B cell (primary cell): ENCODE data around the gene TTYH1. TPM values are rescaled to one million over a fixed set of nuclear protein-coding genes. Genes with fewer than 3 reads are reported as not detected.

Experiments
- ATAC-seq: fragments of 200-7000 bp; cut with Tn5 transposase; one replicate; pipeline ENCODE4 v1.10.0; 2021; ENCODE audit warnings: low read depth, mild to moderate bottlenecking, moderate number of reproducible peaks, moderate library complexity
- CTCF ChIA-PET: fragments of 350-600 bp; sonication (Branson Sonifier 250); formaldehyde crosslinking; loops from one replicate; lab custom pipeline; 2021; ENCODE audit warnings: antibody characterized with exemption, inconsistent platforms; lab: Charles Lee
- POLR2A ChIA-PET: fragments of 350-600 bp; sonication (Branson Sonifier 250); formaldehyde crosslinking; loops from one replicate; lab custom pipeline; 2021; ENCODE audit warnings: antibody characterized with exemption; lab: Charles Lee
- DNase-seq: peaks from one replicate; pipeline ENCODE4 v3.0.0; 2013
- H2AFZ ChIP-seq: 2 replicates; pipeline ENCODE4 v1.6.1; 2012; ENCODE audit warnings: mild to moderate bottlenecking, low read depth, low read length; ENCODE audit not compliant: insufficient read depth, poor library complexity, severe bottlenecking
- H3K27ac ChIP-seq, 2 donors: 1 replicate in 1 of 2; 2 replicates in 1 of 2; pipeline ENCODE4 v1.5.1; 2012 to 2013; ENCODE audit warnings: low read length in 2 of 2, mild to moderate bottlenecking in 2 of 2, moderate library complexity in 1 of 2
- H3K27me3 ChIP-seq, 4 experiments: fragments of 200-600 bp in 1 of 4; sonication (generic) in 1 of 4; replicated peaks in 1 of 4; 1 replicate in 2 of 4; 2 replicates in 2 of 4; pipeline versions ENCODE4 v1.6.1 to v1.7.0; 2013 to 2016; ENCODE audit warnings: low read length in 3 of 4, mild to moderate bottlenecking in 2 of 4, mixed read lengths in 1 of 4, moderate library complexity in 1 of 4; ENCODE audit not compliant: insufficient read depth in 4 of 4, control insufficient read depth in 3 of 4; ENCODE audit errors: control extremely low read depth in 1 of 4
- H3K36me3 ChIP-seq, 2 experiments: replicated peaks in 1 of 2; 1 replicate in 1 of 2; 2 replicates in 1 of 2; pipeline versions ENCODE4 v1.6.1 to v1.7.1; 2013; ENCODE audit warnings: low read length in 1 of 2; ENCODE audit not compliant: insufficient read depth in 2 of 2, control insufficient read depth in 1 of 2; ENCODE audit errors: control extremely low read depth in 1 of 2, extremely low read depth in 1 of 2
- H3K4me1 ChIP-seq, 2 donors: fragments of 200-600 bp in 1 of 2; sonication (generic) in 1 of 2; 1 replicate in 1 of 2; 2 replicates in 1 of 2; pipeline versions ENCODE4 v1.5.1 to v1.6.1; 2013 to 2017; ENCODE audit warnings: low read length in 2 of 2; ENCODE audit not compliant: control insufficient read depth in 2 of 2, insufficient read depth in 2 of 2
- H3K4me2 ChIP-seq: replicated peaks from 2 replicates; pipeline ENCODE3; 2012; ENCODE audit warnings: mild to moderate bottlenecking, low read depth, low read length; ENCODE audit not compliant: poor library complexity, severe bottlenecking
- H3K4me3 ChIP-seq, 5 experiments: fragments of 200-600 bp in 1 of 5; sonication (generic) in 1 of 5; 1 replicate in 3 of 5; 2 replicates in 2 of 5; pipeline versions ENCODE4 v1.5.1 to v1.7.0; 2011 to 2016; ENCODE audit warnings: low read length in 4 of 5, mild to moderate bottlenecking in 4 of 5, low read depth in 2 of 5, control low read depth in 1 of 5, moderate library complexity in 1 of 5; ENCODE audit not compliant: insufficient read depth in 1 of 5; ENCODE audit errors: control extremely low read depth in 1 of 5, extremely low read depth in 1 of 5
- H3K79me2 ChIP-seq: fragments of 200-600 bp; sonication (generic); one replicate; pipeline ENCODE4 v1.6.0; 2016; ENCODE audit warnings: low read length; ENCODE audit not compliant: control insufficient read depth, insufficient read depth
- H3K9ac ChIP-seq: fragments of 200-600 bp; sonication (generic); 2 replicates; pipeline ENCODE4 v1.6.1; 2017; ENCODE audit warnings: mild to moderate bottlenecking, low read length, moderate library complexity
- H3K9me3 ChIP-seq, 3 donors: one replicate each; pipeline versions ENCODE4 v1.6.1 to v1.7.1; 2013; ENCODE audit warnings: low read length in 2 of 3; ENCODE audit not compliant: control insufficient read depth in 2 of 3, insufficient read depth in 1 of 3; ENCODE audit errors: control extremely low read depth in 1 of 3
- H4K20me1 ChIP-seq: 2 replicates; pipeline ENCODE4 v1.6.0; 2012; ENCODE audit warnings: mild to moderate bottlenecking, low read length; ENCODE audit not compliant: insufficient read depth, control insufficient read depth, poor library complexity, severe bottlenecking
- H3K27ac Mint-ChIP-seq: one replicate; pipeline ENCODE4 v1.8.0; 2021; ENCODE audit warnings: mixed read lengths
- H3K27me3 Mint-ChIP-seq: one replicate; pipeline ENCODE4 v1.8.0; 2021; ENCODE audit warnings: mixed read lengths
- H3K4me1 Mint-ChIP-seq: one replicate; pipeline ENCODE4 v1.8.0; 2021; ENCODE audit warnings: mixed read lengths
- H3K4me3 Mint-ChIP-seq: one replicate; pipeline ENCODE4 v1.8.0; 2021; ENCODE audit warnings: mixed read lengths
- H3K9me3 Mint-ChIP-seq: one replicate; pipeline ENCODE4 v1.8.0; 2022; ENCODE audit warnings: mixed read lengths; ENCODE audit not compliant: insufficient read depth
- CTCF ChIP-seq: fragments of 200-600 bp; IDR thresholded peaks from one replicate; pipeline ENCODE4 v1.8.0; 2022; ENCODE audit warnings: antibody characterized with exemption, mild to moderate bottlenecking
- EZH2 ChIP-seq: IDR thresholded peaks from 2 replicates; pipeline ENCODE4 v1.6.1; 2012; ENCODE audit warnings: borderline replicate concordance, low read depth, mild to moderate bottlenecking, moderate library complexity, low read length; ENCODE audit not compliant: insufficient read depth, poor library complexity, severe bottlenecking
- WGBS: methylation state at CpG from one replicate; pipeline ENCODE4 v1.1.5; 2013; ENCODE audit warnings: missing lambda C conversion rate; ENCODE audit not compliant: insufficient coverage; 5-methylcytosine and 5-hydroxymethylcytosine counted together
- intact Hi-C: fragments of 100-400 bp; cut with micrococcal nuclease; formaldehyde crosslinking; loops from one replicate; pipeline ENCODE4 v1.10.0; 2022
- polyA plus RNA-seq: library from polyadenylated mRNA; depleted of rRNA; stranded (reverse); fragments of >200 nt; gene quantifications from 2 replicates; pipeline ENCODE4 v1.2.3, GENCODE V29; 2012
- total RNA-seq, 2 donors: library from RNA; stranded (reverse); fragments of 120-200 nt in 1 of 2; gene quantifications; 1 replicate in 1 of 2; 2 replicates in 1 of 2; pipeline versions ENCODE4 v1.2.3 to v1.2.4, GENCODE V29; 2013 to 2022

Gene TTYH1
- total and polyA plus RNA-seq, 2 donors (not counting 1 experiment from before 2014, with no cell fraction given): not detected

GRCh38 chr19:54416695-54417491 lies 1.6 kb downstream of the TTYH1 start:
- H3K4me1 Mint-ChIP-seq: peaks cover 12% of the 10 kb centered on the region
- no peaks in the 10 kb centered on the region for H3K79me2 ChIP-seq
- H3K4me2 ChIP-seq: no peak overlapping the region
- no peak for TF ChIP-seq CTCF
- no peak for TF ChIP-seq EZH2
- no peak overlapping the region for H3K4me3 ChIP-seq
- no peaks in the 10 kb centered on the region for H3K9me3 Mint-ChIP-seq
- H3K27ac ChIP-seq: no peak overlapping the region
- H3K27ac Mint-ChIP-seq: no peak overlapping the region
- H3K27me3 Mint-ChIP-seq: peaks cover 50% of the 10 kb centered on the region
- intact Hi-C loops: no loop called here
- no peaks in the 10 kb centered on the region for H4K20me1 ChIP-seq
- DNase-seq: peak; percentile 18
- 58% methylated on average over 43 of the region's 44 CpGs for WGBS
- no peak overlapping the region for H3K4me3 Mint-ChIP-seq
- no peak overlapping the region for H3K9ac ChIP-seq
- H2AFZ ChIP-seq: no peak overlapping the region
- H3K9me3 ChIP-seq: peaks cover 0 to 16% (median 0%) of the 10 kb centered on the region in 3 donors
- no peak for ATAC-seq
- POLR2A ChIA-PET: interaction anchor here (0.7 kb wide), 1 partner anchor 863 kb away, joined by 4 read pairs; the partner anchor contains the start of gene HSPBP1
- peaks cover 0 to 62% (median 31%) of the 10 kb centered on the region in 4 experiments for H3K27me3 ChIP-seq
- no peaks in the 10 kb centered on the region for H3K36me3 ChIP-seq
- H3K4me1 ChIP-seq: peaks cover 14 to 33% of the 10 kb centered on the region in 2 donors
- CTCF ChIA-PET: interaction anchor here (0.8 to 1.3 kb wide), 3 partner anchors 28 to 64 kb away, joined by 3 read pairs; partner anchors contain the start of gene LENG8
